Neural cell (in vitro differentiated cells): ENCODE data around the gene STXBP5. TPM values are rescaled to one million over a fixed set of nuclear protein-coding genes. Genes with fewer than 3 reads are reported as not detected.

Experiments
- H2AFZ ChIP-seq: fragments of 200-600, 300-800 bp; sonication (generic), shearing (Covaris generic); 2 replicates; pipeline ENCODE4 v1.6.0; 2014; ENCODE audit warnings: low read depth, mild to moderate bottlenecking, antibody characterized with exemption, low read length, moderate library complexity
- H3F3A ChIP-seq: fragments of 200-600 bp; shearing (Covaris generic); 2 replicates; pipeline ENCODE4 v1.6.1; 2016; ENCODE audit warnings: mild to moderate bottlenecking, moderate library complexity, mixed read lengths, antibody characterized with exemption, low read length; ENCODE audit not compliant: insufficient read depth, poor library complexity, severe bottlenecking
- H3K27ac ChIP-seq: fragments of 200-600, 300-800 bp; sonication (generic), shearing (Covaris generic); 2 replicates; pipeline ENCODE4 v1.5.1; 2014; ENCODE audit warnings: mild to moderate bottlenecking, low read length, moderate library complexity
- H3K27me3 ChIP-seq: fragments of 300-800, 200-600 bp; sonication (generic), shearing (Covaris generic); 2 replicates; pipeline ENCODE4 v1.6.0; 2014; ENCODE audit warnings: mild to moderate bottlenecking, low read depth, low read length, moderate library complexity; ENCODE audit not compliant: insufficient read depth
- H3K36me3 ChIP-seq: fragments of 300-800, 200-600 bp; sonication (generic), shearing (Covaris generic); 2 replicates; pipeline ENCODE4 v1.5.1; 2014; ENCODE audit warnings: mild to moderate bottlenecking, antibody characterized with exemption, low read length, moderate library complexity; ENCODE audit not compliant: insufficient read depth
- H3K4me2 ChIP-seq: fragments of 300-800, 200-600 bp; sonication (generic), shearing (Covaris generic); 2 replicates; pipeline ENCODE4 v1.6.0; 2014; ENCODE audit warnings: mild to moderate bottlenecking, low read length
- H3K4me3 ChIP-seq: fragments of 300-800, 200-600 bp; sonication (generic), shearing (Covaris generic); 2 replicates; pipeline ENCODE4 v1.5.1; 2014; ENCODE audit warnings: mild to moderate bottlenecking, low read length, moderate library complexity
- H3K79me2 ChIP-seq: fragments of 200-600 bp; shearing (Covaris generic); replicated peaks from 2 replicates; pipeline ENCODE4 v1.6.0; 2014; ENCODE audit warnings: mild to moderate bottlenecking, low read length, moderate library complexity; ENCODE audit not compliant: insufficient read depth
- H3K9ac ChIP-seq: fragments of 300-800, 200-600 bp; sonication (generic), shearing (Covaris generic); 2 replicates; pipeline ENCODE4 v1.6.1; 2016; ENCODE audit warnings: mild to moderate bottlenecking, low read length, mixed read lengths
- H3K9me2 ChIP-seq: fragments of 200-600 bp; shearing (Covaris generic); 2 replicates; pipeline ENCODE4 v1.6.1; 2016; ENCODE audit warnings: mild to moderate bottlenecking, low read length, mixed read lengths; ENCODE audit not compliant: insufficient read depth
- H3K9me3 ChIP-seq: fragments of 200-600, 300-800 bp; sonication (generic), shearing (Covaris generic); 2 replicates; pipeline ENCODE4 v1.6.1; 2016; ENCODE audit warnings: mild to moderate bottlenecking, mixed run types, low read length, moderate library complexity, mixed read lengths
- H4K20me1 ChIP-seq: fragments of 200-600 bp; shearing (Covaris generic); 2 replicates; pipeline ENCODE4 v1.6.1; 2016; ENCODE audit warnings: mild to moderate bottlenecking, mixed run types; ENCODE audit not compliant: insufficient read depth
- CTCF ChIP-seq: fragments of 450-650 bp; IDR thresholded peaks from 2 replicates; pipeline ENCODE4 v1.5.1; 2014; ENCODE audit warnings: antibody characterized with exemption, mild to moderate bottlenecking, moderate library complexity; ENCODE audit not compliant: poor library complexity, severe bottlenecking
- EP300 ChIP-seq: fragments of 450-650 bp; conservative IDR thresholded peaks from 2 replicates; pipeline ENCODE4 v1.6.1; 2014; ENCODE audit warnings: antibody characterized with exemption, mild to moderate bottlenecking, moderate library complexity; ENCODE audit not compliant: poor library complexity, severe bottlenecking
- EZH2 ChIP-seq: fragments of 200-600, 300-800 bp; shearing (Covaris generic), sonication (generic); IDR thresholded peaks from 2 replicates; pipeline ENCODE4 v1.6.1; 2014; ENCODE audit warnings: antibody characterized with exemption, low read length, borderline replicate concordance, mild to moderate bottlenecking; ENCODE audit not compliant: insufficient read depth, poor library complexity, severe bottlenecking
- MXI1 ChIP-seq: fragments of 450-650 bp; conservative IDR thresholded peaks from 2 replicates; pipeline ENCODE4 v1.6.1; 2014; ENCODE audit warnings: antibody characterized with exemption, mild to moderate bottlenecking; ENCODE audit not compliant: poor library complexity, severe bottlenecking
- POLR2AphosphoS5 ChIP-seq: IDR thresholded peaks from 2 replicates; pipeline ENCODE4 v1.6.1; 2012
- RAD21 ChIP-seq: fragments of 450-650 bp; conservative IDR thresholded peaks from 2 replicates; pipeline ENCODE4 v1.6.1; 2014; ENCODE audit warnings: antibody characterized with exemption, mild to moderate bottlenecking, moderate library complexity
- REST ChIP-seq: IDR thresholded peaks from 2 replicates; pipeline ENCODE4 v1.6.1; 2012; ENCODE audit warnings: borderline replicate concordance
- SMC3 ChIP-seq: fragments of 450-650 bp; conservative IDR thresholded peaks from 2 replicates; pipeline ENCODE4 v1.6.1; 2014; ENCODE audit warnings: antibody characterized with exemption, mild to moderate bottlenecking, moderate library complexity; ENCODE audit not compliant: poor library complexity
- TAF1 ChIP-seq: IDR thresholded peaks from 2 replicates; pipeline ENCODE4 v1.6.1; 2012; ENCODE audit warnings: low read depth
- polyA plus RNA-seq: library from polyadenylated mRNA; depleted of rRNA; stranded (reverse); fragments of >200 nt; gene quantifications from 2 replicates; pipeline ENCODE4 v1.2.3, GENCODE V29; 2014

The STXBP5 gene
- polyA plus RNA-seq, 1 donor from 2014 or later: 56.4 TPM

GRCh38 chr6:147164761-147165160 lies 39.5 kb upstream of the STXBP5 start:
- Histone ChIP-seq H3K27me3 (no peaks in the 10 kb centered on the region), H3K9ac (no peak overlapping the region), H3K36me3 (no peaks in the 10 kb centered on the region), H3K9me2 (no peaks in the 10 kb centered on the region), H3K27ac (no peak overlapping the region), H3K79me2 (no peaks in the 10 kb centered on the region), H3K9me3 (no peaks in the 10 kb centered on the region), H3F3A (no peaks in the 10 kb centered on the region), H3K4me3 (no peak overlapping the region), H4K20me1 (no peaks in the 10 kb centered on the region), H2AFZ (no peak overlapping the region), H3K4me2 (no peak overlapping the region)
- TF ChIP-seq MXI1 (no peak), RAD21 (no peak), POLR2AphosphoS5 (no peak), REST (no peak)

GRCh38 chr6:147166360-147166944 lies 37.8 kb upstream of the STXBP5 start:
- Histone ChIP-seq H3K27ac (no peak overlapping the region), H3K36me3 (no peaks in the 10 kb centered on the region), H3K4me3 (no peak overlapping the region), H2AFZ (no peak overlapping the region), H3K9me3 (no peaks in the 10 kb centered on the region), H3K79me2 (no peaks in the 10 kb centered on the region), H3K9ac (no peak overlapping the region), H3K4me2 (no peak overlapping the region), H3K27me3 (no peaks in the 10 kb centered on the region), H3F3A (no peaks in the 10 kb centered on the region), H3K9me2 (no peaks in the 10 kb centered on the region), H4K20me1 (no peaks in the 10 kb centered on the region)
- no peak for TF ChIP-seq MXI1
- TF ChIP-seq REST: no peak
- TF ChIP-seq EP300: no peak
- no peak for TF ChIP-seq SMC3
- no peak for TF ChIP-seq TAF1
- TF ChIP-seq CTCF: no peak
- no peak for TF ChIP-seq RAD21
- no peak for TF ChIP-seq EZH2
- no peak for TF ChIP-seq POLR2AphosphoS5
